Activated CD4-positive, CD25-positive, alpha-beta regulatory T cell (primary cell): ENCODE measurements around the gene ZC3H13.
"Not testable (repeated sequence)": the region's sequence is repeated elsewhere in the genome, so short reads cannot be mapped to it uniquely, and the experiment has no call there.

ENCODE experiments used
- DNase-seq, 4 experiments: peaks; one replicate each; lab custom pipeline; 2025; lab: John Stamatoyannopoulos, UW

The ZC3H13 gene

DNA sequence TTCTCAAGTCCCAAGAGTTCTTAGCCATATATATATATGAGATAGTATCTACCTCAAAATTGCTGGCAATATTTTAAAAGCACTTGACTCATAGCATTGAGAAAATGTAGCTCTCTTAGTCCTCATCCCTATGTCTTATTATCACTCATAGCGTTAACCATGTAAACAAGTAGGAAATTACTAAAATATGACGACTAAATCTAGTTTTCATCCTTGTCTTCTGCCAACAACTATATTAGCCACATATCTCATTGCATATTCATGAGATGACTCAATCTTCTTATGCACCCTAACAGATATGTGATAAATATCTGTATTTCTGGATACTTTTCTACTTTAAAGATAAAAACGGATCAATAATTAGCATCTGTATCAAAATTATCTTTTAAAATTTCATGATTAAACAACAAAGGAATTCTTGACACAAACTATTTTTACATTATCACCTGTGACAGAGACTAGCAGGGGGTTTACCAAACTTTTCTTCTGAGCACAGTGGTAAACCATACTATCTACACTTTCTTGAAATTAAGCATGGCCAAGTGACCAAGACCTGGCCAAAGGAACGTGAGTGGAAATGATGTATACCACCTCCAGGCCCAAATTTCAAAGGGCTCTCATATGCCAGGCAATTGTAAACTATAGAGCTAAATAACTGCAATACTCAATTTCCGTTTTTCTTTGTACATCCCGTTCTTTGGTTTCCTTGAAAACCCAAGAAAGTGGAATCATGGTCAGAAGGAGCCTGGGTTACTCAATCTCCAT is 45.7 kb downstream of the ZC3H13 start:
- DNase-seq: no peak

GRCh38 chr13:46004491-46004890 is 48.1 kb downstream of the ZC3H13 start:
- DNase-seq: no peak

GRCh38 chr13:45996631-45997030 is 55.9 kb downstream of the ZC3H13 start:
- no peak for DNase-seq

GRCh38 chr13:45995245-45995644 is 57.3 kb downstream of the ZC3H13 start:
- no peak for DNase-seq

DNA sequence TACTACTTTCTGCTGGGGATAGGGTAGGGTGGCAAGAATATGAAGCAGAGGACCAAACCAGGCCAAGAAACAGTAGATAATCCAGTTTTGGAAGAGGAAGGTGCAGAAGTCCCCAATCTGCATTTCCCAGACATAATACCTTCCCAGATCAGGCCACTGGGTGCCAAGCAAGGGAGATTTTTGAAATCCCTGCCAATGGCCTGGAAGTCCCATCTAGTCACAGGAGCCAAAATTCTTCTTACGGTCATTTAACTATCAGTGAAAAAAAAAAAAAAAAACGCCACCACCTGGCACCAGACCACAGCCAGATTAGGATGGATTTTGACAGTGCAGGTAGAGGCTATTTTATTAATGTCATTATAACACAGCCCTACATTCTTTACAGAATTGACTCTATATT is 57.8 kb downstream of the ZC3H13 start:
- no peak for DNase-seq

DNA sequence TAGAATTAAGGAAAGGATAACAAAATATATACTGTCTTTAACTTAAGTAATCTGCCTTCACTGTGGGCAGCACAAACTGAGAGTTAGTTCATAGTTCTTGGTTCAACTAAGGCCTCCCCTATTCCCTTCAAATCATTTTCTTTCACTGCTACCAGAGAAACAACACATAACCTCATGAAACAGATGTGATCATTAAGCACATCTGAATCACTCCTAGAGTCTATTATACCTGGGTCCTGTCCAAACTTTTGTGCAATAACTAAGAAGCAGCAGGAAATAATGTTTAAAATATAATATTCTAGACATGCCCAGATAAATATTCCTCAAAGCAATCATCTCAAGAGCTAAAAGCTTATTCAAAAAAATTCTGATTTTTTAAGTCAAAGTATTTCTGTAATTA is 62.9 kb downstream of the ZC3H13 start:
- no peak for DNase-seq

DNA sequence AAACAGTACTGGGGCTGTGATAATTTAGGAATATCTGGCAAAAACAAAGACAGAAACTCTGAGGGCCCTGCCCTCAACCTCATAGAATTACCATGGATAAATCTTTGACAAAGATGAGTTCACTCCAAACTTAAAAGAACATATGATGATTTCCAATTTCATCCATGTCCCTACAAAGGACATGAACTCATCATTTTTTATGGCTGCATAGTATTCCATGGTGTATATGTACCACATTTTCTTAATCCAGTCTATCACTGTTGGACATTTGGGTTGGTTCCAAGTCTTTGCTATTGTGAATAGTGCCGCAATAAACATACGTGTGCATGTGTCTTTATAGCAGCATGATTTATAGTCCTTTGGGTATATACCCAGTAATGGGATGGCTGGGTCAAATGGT is 71.4 kb downstream of the ZC3H13 start:
- not testable (repeated sequence) for DNase-seq

DNA sequence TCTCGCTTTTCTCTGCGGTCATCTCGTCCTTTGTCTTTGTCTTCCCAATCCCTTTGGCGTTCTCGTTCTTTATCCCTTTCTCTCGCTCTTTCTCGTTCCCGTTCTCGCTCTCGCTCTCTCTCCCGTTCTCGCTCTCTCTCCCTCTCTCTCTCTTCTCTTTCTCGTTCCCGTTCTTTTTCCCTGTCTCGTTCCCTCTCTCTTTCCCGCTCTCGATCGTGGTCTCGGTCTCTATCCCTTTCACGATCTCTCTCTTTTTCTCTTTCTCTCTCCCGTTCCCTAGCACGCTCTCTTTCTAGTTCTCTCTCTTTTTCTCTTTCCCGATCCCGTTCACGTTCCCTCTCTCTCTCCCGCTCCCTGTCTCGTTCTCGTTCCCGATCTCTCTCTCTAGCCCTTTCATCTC is 77.2 kb downstream of the ZC3H13 start:
- DNase-seq: no peak

DNA sequence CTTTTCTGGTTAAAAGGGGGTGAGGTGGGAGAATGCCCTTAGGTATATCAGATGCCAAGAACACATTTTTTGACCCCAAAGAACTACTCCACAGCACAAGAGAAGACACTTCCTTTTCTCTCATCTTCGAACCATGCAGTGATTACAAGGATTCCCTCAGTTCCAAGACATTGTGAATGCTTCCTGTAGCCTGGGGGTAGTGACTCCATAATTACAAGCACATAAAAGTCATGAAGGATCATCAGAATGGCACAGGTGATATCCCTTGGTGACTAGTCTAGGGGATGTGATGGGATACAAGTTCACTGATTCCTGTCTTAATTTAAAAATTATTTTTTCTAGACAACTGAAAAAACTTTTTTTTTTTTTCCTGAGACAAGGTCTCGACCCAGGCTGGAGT is 78.0 kb downstream of the ZC3H13 start:
- DNase-seq: no peak

- no peak for DNase-seq
Observed at GRCh38 chr13:45967589-45967988, 85.0 kb downstream of the ZC3H13 start.

- no peak for DNase-seq
Observed at GRCh38 chr13:45966715-45967114, 85.8 kb downstream of the ZC3H13 start.

- no peak for DNase-seq
Observed at GRCh38 chr13:45961468-45961867, 91.1 kb downstream of the ZC3H13 start.

GRCh38 chr13:45954836-45955800 is 97.4 kb downstream of the ZC3H13 start:
- no peak for DNase-seq

DNA sequence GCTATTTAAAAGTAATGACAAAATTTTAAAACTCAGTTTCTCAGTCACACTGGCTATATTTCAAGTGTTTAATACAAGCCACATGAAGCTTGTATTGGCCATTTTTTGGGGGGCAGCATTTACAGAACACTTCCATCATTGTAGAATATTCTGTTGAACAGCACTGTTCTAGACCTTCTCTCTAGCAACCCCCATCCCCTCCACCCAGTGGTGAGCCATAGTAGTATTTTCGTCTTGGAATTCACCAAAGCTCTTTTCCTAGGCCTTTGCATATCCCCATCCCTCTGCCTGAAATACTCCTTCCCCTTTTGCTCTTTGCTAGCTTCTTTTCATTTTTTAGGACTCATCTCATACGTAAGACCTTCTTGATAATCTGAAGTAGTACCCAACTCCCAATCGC is 99.5 kb downstream of the ZC3H13 start:
- DNase-seq: no peak

DNA sequence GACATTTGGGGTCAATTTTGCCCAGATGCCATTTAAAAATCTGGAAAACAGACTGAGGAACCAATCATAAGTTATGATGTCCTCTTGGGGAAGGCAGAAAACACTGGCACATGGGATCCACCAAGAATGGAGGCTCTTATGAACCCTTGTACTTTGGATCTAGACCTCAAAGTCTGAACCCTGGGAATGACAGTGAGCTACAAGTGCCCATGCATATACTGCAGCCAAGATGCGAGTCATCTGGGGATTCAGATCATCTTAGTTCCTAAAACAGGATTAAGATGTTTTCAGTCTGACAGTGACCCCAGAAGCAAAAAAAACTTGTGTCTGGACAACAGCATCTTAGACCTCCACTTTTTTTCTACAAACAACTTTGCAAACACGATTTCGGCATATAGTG is 100.8 kb downstream of the ZC3H13 start:
- no peak for DNase-seq

- no peak for DNase-seq
Observed at GRCh38 chr13:45951166-45951565, 101.4 kb downstream of the ZC3H13 start.

DNA sequence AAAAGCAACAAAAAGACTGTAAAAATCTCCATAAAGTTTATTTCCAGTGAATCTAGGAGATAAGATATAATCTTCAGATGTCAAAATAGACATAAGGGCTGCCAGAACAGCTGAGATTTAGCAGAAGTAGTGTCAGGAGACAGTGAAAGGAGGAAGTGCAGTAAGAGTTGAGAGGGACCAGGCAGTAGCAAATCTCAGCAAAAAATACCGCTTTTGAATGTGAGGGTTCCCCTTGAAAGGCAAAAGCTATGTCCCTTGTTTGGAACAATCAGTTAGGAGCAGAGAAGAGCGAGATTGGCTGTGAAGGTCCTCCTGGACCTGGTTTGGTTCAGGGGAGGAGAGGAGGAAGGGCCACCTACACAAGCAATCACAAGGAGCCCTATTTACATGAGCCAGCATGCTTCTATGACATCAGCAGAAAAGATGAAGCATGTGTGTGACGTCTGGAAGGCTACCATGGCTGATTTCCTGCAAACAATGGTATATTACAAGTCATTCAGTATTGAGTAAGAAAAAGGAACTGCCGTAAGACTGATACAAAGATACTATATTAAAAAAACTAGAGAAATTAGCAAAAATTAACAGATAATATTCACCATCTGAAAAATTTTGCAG is 102.1 kb downstream of the ZC3H13 start:
- DNase-seq: no peak

- DNase-seq: no peak
Observed at GRCh38 chr13:45949161-45949560, 103.4 kb downstream of the ZC3H13 start.

DNA sequence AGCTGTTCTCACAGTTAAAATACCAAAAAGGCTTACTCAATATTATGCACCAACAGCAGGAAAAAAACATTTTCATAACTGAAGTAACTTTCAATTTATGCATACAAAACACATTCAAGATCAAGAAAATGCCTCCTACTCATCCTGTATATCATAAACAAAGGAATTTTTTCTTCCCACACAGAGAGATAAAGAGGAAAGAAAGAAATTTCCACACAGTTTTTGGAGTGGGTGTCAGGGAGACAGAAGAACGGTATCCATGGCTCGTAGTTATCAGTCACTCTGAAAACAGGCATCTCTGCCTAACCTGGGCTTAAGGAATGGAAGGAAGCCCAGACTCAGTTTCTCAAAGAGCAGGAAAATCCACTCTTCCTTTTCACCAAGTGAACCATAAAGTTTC is 108.6 kb downstream of the ZC3H13 start:
- DNase-seq: no peak

DNA sequence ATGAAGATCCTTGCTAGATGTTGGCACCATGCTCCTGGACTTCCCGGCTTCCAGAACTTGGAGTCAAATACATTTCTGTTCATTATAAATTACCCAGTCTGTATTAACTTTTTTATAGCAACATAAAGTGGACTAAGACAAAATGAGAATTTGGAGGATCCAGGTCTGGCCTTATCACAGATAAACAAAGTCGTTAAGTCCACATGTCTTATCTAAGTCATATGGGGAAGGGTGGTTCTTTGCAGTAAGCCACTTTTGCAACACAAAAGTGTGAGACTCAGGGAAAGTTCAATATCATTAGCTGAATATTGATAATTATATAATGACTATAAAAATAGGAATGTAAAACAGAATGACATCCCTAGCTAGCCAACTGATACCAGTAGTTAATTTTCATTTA is 109.4 kb downstream of the ZC3H13 start:
- DNase-seq: no peak

DNA sequence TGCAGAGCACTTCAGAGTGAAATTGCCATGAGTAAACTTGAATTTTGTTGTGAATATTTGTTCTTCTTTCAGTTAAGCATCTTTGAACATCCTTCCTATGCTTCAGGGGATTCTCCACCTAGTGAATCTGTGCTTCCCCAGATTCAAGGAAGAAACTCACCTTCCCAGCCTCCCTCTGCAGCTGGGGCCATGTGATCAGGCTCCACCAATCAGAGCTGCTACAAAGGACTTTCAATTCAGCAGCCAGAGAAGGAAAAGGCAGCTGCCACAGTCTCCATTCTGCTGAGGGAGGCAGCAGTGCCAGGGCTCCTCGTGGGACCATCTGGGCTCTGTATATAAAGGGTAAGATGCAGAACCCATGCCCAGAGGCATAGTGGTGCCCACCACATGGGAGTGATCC is 111.3 kb downstream of the ZC3H13 start:
- DNase-seq: no peak

- DNase-seq: no peak
Observed at GRCh38 chr13:45940061-45940460, 112.5 kb downstream of the ZC3H13 start.

GRCh38 chr13:45936621-45937020 is 115.9 kb downstream of the ZC3H13 start:
- no peak for DNase-seq
